K562 (cell line): ENCODE data around the gene CDX1. TPM values are rescaled to one million over a fixed set of nuclear protein-coding genes. Genes with fewer than 3 reads are reported as not detected.

Experiments
- ATAC-seq: fragments of 200-7000 bp; cut with Tn5 transposase; 3 replicates; pipeline ENCODE4 v1.9.1; 2020; ENCODE audit warnings: moderate library complexity
- BruUV-seq: library from RNA; stranded (reverse); fragments of 400-500 nt; replicated peaks from 2 replicates; lab custom pipeline; 2021; lab: Mats Ljungman, UMichigan
- CTCF ChIA-PET: fragments of 300-600 bp; formaldehyde crosslinking; extraction: SDS; loops from one replicate; lab custom pipeline; 2021; ENCODE audit warnings: low intra/inter-chr PET ratio; lab: Yijun Ruan, JAX
- POLR2A ChIA-PET: fragments of 300-600, 350-650 bp; sonication (Branson Sonifier 250); formaldehyde crosslinking; extraction: SDS; loops from one replicate; lab custom pipeline; 2021; ENCODE audit warnings: antibody characterized with exemption, inconsistent platforms; lab: Yijun Ruan, JAX
- DNase-seq, 4 experiments: peaks; one replicate each; pipeline versions ENCODE4 v3.0.0 to v3.0.0-alpha.2; 2011 to 2018; ENCODE audit warnings: low spot score in 3 of 4, mixed read lengths in 3 of 4; ENCODE audit errors: extremely low read depth in 1 of 4
- FAIRE-seq: peaks from 2 replicates; lab custom pipeline; 2011; peaks lifted over from hg19 to GRCh38; lab: Jason Lieb, UNC
- H2AFZ ChIP-seq: 2 replicates; pipeline ENCODE4 v1.6.0; 2011; ENCODE audit warnings: low read depth, low read length, control low read depth, inconsistent platforms
- H3K27ac ChIP-seq: fragments of 200-600 bp; 3 replicates; pipeline ENCODE4 v1.8.0; 2011; ENCODE audit warnings: low read depth, mild to moderate bottlenecking, control low read depth, inconsistent platforms, low read length, moderate library complexity, mixed read lengths; ENCODE audit errors: extremely low read depth
- H3K27me3 ChIP-seq, 2 experiments: fragments of 300-600 bp in 1 of 2; 2 replicates in 1 of 2; 3 replicates in 1 of 2; pipeline versions ENCODE4 v1.6.0 to v1.8.0; 2011; ENCODE audit warnings: inconsistent platforms in 2 of 2, low read length in 2 of 2, mild to moderate bottlenecking in 1 of 2, mixed read lengths in 1 of 2, moderate library complexity in 1 of 2; ENCODE audit not compliant: control insufficient read depth in 2 of 2, insufficient read depth in 2 of 2
- H3K36me3 ChIP-seq: fragments of 300-600 bp; 3 replicates; pipeline ENCODE4 v1.8.0; 2011; ENCODE audit warnings: mild to moderate bottlenecking, low read length, inconsistent platforms; ENCODE audit not compliant: control insufficient read depth, insufficient read depth
- H3K4me1 ChIP-seq, 2 experiments: fragments of 200-600 bp in 1 of 2; replicated peaks in 1 of 2; 2 replicates in 1 of 2; 3 replicates in 1 of 2; pipeline versions ENCODE4 v1.5.1 to v1.8.0; 2011; ENCODE audit warnings: inconsistent platforms in 2 of 2, low read length in 2 of 2, mild to moderate bottlenecking in 1 of 2, mixed read lengths in 1 of 2, moderate library complexity in 1 of 2; ENCODE audit not compliant: control insufficient read depth in 2 of 2, insufficient read depth in 2 of 2
- H3K4me2 ChIP-seq: 2 replicates; pipeline ENCODE4 v1.6.1; 2011; ENCODE audit warnings: low read length, control low read depth, inconsistent platforms, mixed read lengths; ENCODE audit not compliant: insufficient read depth
- H3K4me3 ChIP-seq: fragments of 200-600 bp; sonication (generic), shearing (Covaris generic); 2 replicates; pipeline ENCODE4 v1.5.1; 2016; ENCODE audit warnings: control low read depth, inconsistent platforms
- H3K79me2 ChIP-seq: fragments of 200-600 bp; 3 replicates; pipeline ENCODE4 v1.8.0; 2011; ENCODE audit warnings: low read length, inconsistent platforms; ENCODE audit not compliant: control insufficient read depth, insufficient read depth
- H3K9ac ChIP-seq, 2 experiments: 2 replicates each; pipeline versions ENCODE4 v1.6.0 to v1.6.1; 2011; ENCODE audit warnings: low read depth in 2 of 2, low read length in 2 of 2, control low read depth in 1 of 2, inconsistent platforms in 1 of 2, mild to moderate bottlenecking in 1 of 2, mixed read lengths in 1 of 2; ENCODE audit not compliant: insufficient read depth in 1 of 2
- H3K9me1 ChIP-seq: one replicate; pipeline ENCODE4 v1.6.0; 2011; ENCODE audit warnings: inconsistent platforms, mild to moderate bottlenecking, low read length, moderate library complexity; ENCODE audit not compliant: control insufficient read depth, insufficient read depth
- H3K9me3 ChIP-seq: replicated peaks from 2 replicates; pipeline ENCODE4 v1.5.1; 2011; ENCODE audit warnings: low read depth, low read length, inconsistent platforms; ENCODE audit not compliant: control insufficient read depth, insufficient read depth
- H4K20me1 ChIP-seq: replicated peaks from 2 replicates; pipeline ENCODE4 v1.6.1; 2011; ENCODE audit warnings: low read length, inconsistent platforms, mixed read lengths; ENCODE audit not compliant: control insufficient read depth, insufficient read depth
- BHLHE40 ChIP-seq: IDR thresholded peaks from 2 replicates; pipeline ENCODE4 v1.6.1; 2011; ENCODE audit warnings: low read length, improper control_type of control experiment
- RB1 ChIP-seq: fragments of 450-650 bp; IDR thresholded peaks from 2 replicates; pipeline ENCODE4 v1.6.1; 2017; ENCODE audit warnings: low read depth, mild to moderate bottlenecking
- REST ChIP-seq, 2 experiments: fragments of 450-650 bp; formaldehyde crosslinking in 1 of 2; IDR thresholded peaks; 2 replicates each; pipeline versions ENCODE4 v1.4.0 to v1.6.1; 2014 to 2020; ENCODE audit warnings: mild to moderate bottlenecking in 2 of 2, borderline replicate concordance in 1 of 2, low read depth in 1 of 2
- SMARCA4 ChIP-seq: fragments of 450-650 bp; IDR thresholded peaks from 2 replicates; pipeline ENCODE4 v1.6.1; 2016
- TOE1 ChIP-seq, 2 experiments: fragments of 450-650 bp in 1 of 2; sonication (generic) in 1 of 2; formaldehyde crosslinking in 1 of 2; IDR thresholded peaks; 2 replicates each; pipeline versions ENCODE4 v1.7.1 to v1.8.0; 2016 to 2022; ENCODE audit warnings: borderline replicate concordance in 2 of 2, mild to moderate bottlenecking in 2 of 2, antibody characterized with exemption in 1 of 2, inconsistent platforms in 1 of 2, low read depth in 1 of 2, missing genetic modification reagents in 1 of 2, moderate library complexity in 1 of 2
- WGBS: fragments of 100-300 bp; shearing (Covaris generic); methylation state at CpG from one replicate; pipeline ENCODE4 v1.1.6; 2016; ENCODE audit warnings: low coverage, mixed read lengths; ENCODE audit not compliant: insufficient coverage; ENCODE audit errors: missing lambda C conversion rate; 5-methylcytosine and 5-hydroxymethylcytosine counted together
- in situ Hi-C: fragments of 300-500 bp; cut with MboI; formaldehyde crosslinking; loops from 4 replicates; pipeline ENCODE4 v1.15.0; 2018; ENCODE audit warnings: inconsistent platforms, mixed read lengths
- intact Hi-C: fragments of 100-400 bp; cut with micrococcal nuclease; formaldehyde crosslinking; loops from 2 replicates; pipeline ENCODE4 v1.14.2; 2022
- polyA plus RNA-seq, 8 experiments: library from polyadenylated mRNA; depleted of rRNA in 4 of 8; stranded (reverse) in 5 of 8; unstranded in 3 of 8; fragments of >200 nt; fragmentation: Nextera tagmentation in 2 of 8; fragmentation: Illumina TruSeq in 1 of 8; extraction: Ambion mirVana in 2 of 8; extraction: Trizol in 1 of 8; gene quantifications; 2 replicates each; pipeline versions ENCODE4 v1.2.1 to v1.2.3, GENCODE V29; 2011 to 2014; ENCODE audit warnings: inconsistent platforms in 1 of 8, missing spikeins in 1 of 8
- total RNA-seq, 7 experiments: library from RNA; depleted of rRNA in 6 of 7; stranded (reverse); fragments of >200 nt in 6 of 7; fragmentation: Illumina TruSeq in 2 of 7; extraction: Trizol in 2 of 7; gene quantifications; 2 replicates each; pipeline versions ENCODE4 v1.2.1 to v1.2.3, GENCODE V29; 2011 to 2021; ENCODE audit warnings: low replicate concordance in 1 of 7

CDX1 gene
- total and polyA plus RNA-seq, 9 of the 15 experiments (the other 6 are each of a cell fraction or from before 2014, with no cell fraction given): 0.06 to 0.16 TPM; not detected in 7

GRCh38 chr5:150161242-150162141 lies 5.1 kb upstream of the CDX1 start:
- H2AFZ ChIP-seq: peak overlapping the region; percentile 97
- H3K9me1 ChIP-seq: no peaks in the 10 kb centered on the region
- no TSS peak for BruUV-seq
- H3K27ac ChIP-seq: no peak overlapping the region; the same call in 2 of the 3 replicates
- no peaks in the 10 kb centered on the region for H3K9me3 ChIP-seq
- no peaks in the 10 kb centered on the region for H3K79me2 ChIP-seq
- in situ Hi-C loops: no loop called here
- CTCF ChIA-PET: interaction anchor here (0.6 to 3.4 kb wide), 9 partner anchors 13 to 324 kb away, joined by 3 to 25 read pairs (median 5); no protein-coding TSS in a partner anchor
- DNase-seq (peak; percentile 86 to 87 (median 86)), ATAC-seq (peak; percentile 96), FAIRE-seq (peak; percentile 78)
- peak overlapping the region; percentile 94 for H3K4me2 ChIP-seq
- H3K4me3 ChIP-seq: peak overlapping the region; percentile 22; the same call in 1 of the 2 replicates
- WGBS: 9% methylated on average over 14 of the region's 14 CpGs
- POLR2A ChIA-PET: interaction anchor here (0.5 to 0.6 kb wide), 2 partner anchors 11 to 105 kb away, joined by 3 read pairs; no protein-coding TSS in a partner anchor
- peaks cover 0 to 8% of the 10 kb centered on the region in 2 experiments; a peak in 1 of 5 replicates for H3K27me3 ChIP-seq
- no peaks in the 10 kb centered on the region; the same call in 1 of the 2 replicates for H4K20me1 ChIP-seq
- intact Hi-C loops: loop anchor here (1.0 to 2.0 kb wide), 6 partner anchors 14 to 275 kb away; no protein-coding TSS in a partner anchor
- H3K36me3 ChIP-seq: no peaks in the 10 kb centered on the region
- H3K4me1 ChIP-seq: peaks cover 19 to 22% of the 10 kb centered on the region in 2 experiments; a peak in 4 of 5 replicates
- peak overlapping the region; percentile 37 to 65; a peak in 2 of 4 replicates for H3K9ac ChIP-seq
- TF ChIP-seq SMARCA4: no peak
- peak; percentile 8; the same call in 1 of the 2 replicates for TF ChIP-seq TOE1 (IDR thresholded peaks at IDR 0.05; ENCODE audit: borderline replicate concordance)
- TF ChIP-seq TOE1 (CRISPR knock-in tag; IDR thresholded peaks at IDR 0.05; ENCODE audit: borderline replicate concordance, low read depth): 0 out of 2 replicates have a peak, but pooled peaks have one; percentile 9
- TF ChIP-seq BHLHE40: 0 out of 2 replicates have a peak, but pooled peaks have one; percentile 33
- peak; percentile 59 for TF ChIP-seq REST (IDR thresholded peaks at IDR 0.05; ENCODE audit: borderline replicate concordance)
- no peak for TF ChIP-seq REST (CRISPR knock-in tag; IDR thresholded peaks at IDR 0.05; ENCODE audit: low read depth)
- TF ChIP-seq RB1: peak; percentile 49
